ENCODE data around the gene FNBP1. TPM values are rescaled to one million over a fixed set of nuclear protein-coding genes. Genes with fewer than 3 reads are reported as not detected.

The FNBP1 gene
- polyA plus RNA-seq, 1 of the 3 experiments (the other 2 are of a cell fraction): 11.0 TPM

DNA sequence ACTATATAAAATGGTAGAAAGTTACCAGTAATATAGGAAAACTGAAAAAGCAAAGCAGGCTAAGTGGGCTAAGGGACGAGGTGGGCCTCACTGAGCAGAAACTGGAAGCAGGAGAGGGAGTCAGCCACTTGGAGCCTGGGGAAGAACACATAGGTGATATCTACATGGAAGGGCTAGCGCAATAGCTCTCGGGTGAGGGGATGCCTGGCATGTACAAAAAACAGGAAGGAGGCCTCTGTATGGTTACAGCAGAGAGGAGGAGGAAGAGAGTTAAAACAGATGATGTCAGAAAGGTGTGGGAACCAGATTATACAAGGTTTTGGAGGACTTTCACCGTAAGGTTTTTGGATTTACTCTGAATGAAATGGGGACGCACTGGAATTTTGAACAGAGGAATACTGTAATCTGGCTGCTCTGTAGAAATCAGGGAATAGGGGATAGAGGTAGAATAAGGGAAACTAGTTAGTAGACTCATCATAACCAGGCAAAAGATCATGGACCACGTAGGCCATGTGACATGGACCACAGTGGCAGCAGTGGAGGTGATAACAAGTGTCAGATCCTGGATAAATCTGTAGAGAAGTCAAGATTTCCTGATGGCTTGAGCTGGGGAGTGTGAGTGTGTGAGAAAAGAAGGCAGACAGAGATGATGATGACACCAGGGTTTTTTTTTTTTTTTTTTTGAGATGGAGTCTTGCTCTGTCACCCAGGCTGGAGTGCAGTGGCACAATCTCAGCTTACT lies 52.5 kb downstream of the FNBP1 start:
- H3K9me2 ChIP-seq: no peaks in the 10 kb centered on the region
- peak overlapping the region; percentile 43 to 96; a peak in 3 of 4 replicates for H3K27ac ChIP-seq (ENCODE audit: low read depth in 2 of 2, low read length in 1 of 2)
- no peaks in the 10 kb centered on the region for H4K20me1 ChIP-seq (ENCODE audit: insufficient read depth)
- TF ChIP-seq MXI1 (IDR thresholded peaks at IDR 0.05; ENCODE audit: low read depth, low read length) (no peak), SMC3 (IDR thresholded peaks at IDR 0.05; ENCODE audit: low read depth, low read length) (no peak), IRF3 (IDR thresholded peaks at IDR 0.05; ENCODE audit: low read depth, low read length) (no peak), EZH2phosphoT487 (IDR thresholded peaks at IDR 0.05; ENCODE audit: borderline replicate concordance, low read depth) (no peak), CHD2 (IDR thresholded peaks at IDR 0.05; ENCODE audit: low read length, partially characterized antibody) (no peak), JUND (IDR thresholded peaks at IDR 0.05) (no peak), RFX5 (IDR thresholded peaks at IDR 0.05; ENCODE audit: low read length) (no peak), FOXJ3 (CRISPR knock-in tag; IDR thresholded peaks at IDR 0.05) (no peak), GATA2 (CRISPR knock-in tag; IDR thresholded peaks at IDR 0.05) (no peak), RXRA (IDR thresholded peaks at IDR 0.05; ENCODE audit: borderline replicate concordance, low read depth) (no peak)
- TF ChIP-seq, protein P1, sequence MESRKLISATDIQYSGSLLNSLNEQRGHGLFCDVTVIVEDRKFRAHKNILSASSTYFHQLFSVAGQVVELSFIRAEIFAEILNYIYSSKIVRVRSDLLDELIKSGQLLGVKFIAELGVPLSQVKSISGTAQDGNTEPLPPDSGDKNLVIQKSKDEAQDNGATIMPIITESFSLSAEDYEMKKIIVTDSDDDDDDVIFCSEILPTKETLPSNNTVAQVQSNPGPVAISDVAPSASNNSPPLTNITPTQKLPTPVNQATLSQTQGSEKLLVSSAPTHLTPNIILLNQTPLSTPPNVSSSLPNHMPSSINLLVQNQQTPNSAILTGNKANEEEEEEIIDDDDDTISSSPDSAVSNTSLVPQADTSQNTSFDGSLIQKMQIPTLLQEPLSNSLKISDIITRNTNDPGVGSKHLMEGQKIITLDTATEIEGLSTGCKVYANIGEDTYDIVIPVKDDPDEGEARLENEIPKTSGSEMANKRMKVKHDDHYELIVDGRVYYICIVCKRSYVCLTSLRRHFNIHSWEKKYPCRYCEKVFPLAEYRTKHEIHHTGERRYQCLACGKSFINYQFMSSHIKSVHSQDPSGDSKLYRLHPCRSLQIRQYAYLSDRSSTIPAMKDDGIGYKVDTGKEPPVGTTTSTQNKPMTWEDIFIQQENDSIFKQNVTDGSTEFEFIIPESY (IDR thresholded peaks at IDR 0.05; ENCODE audit: borderline replicate concordance, low read depth): no peak
- no peaks in the 10 kb centered on the region for H3K9me3 ChIP-seq
- H3K36me3 ChIP-seq (replicated peaks in 1 of 2; ENCODE audit: control insufficient read depth in 1 of 2, insufficient read depth in 2 of 2, low read length in 1 of 2): no peaks in the 10 kb centered on the region
- peaks cover 30% of the 10 kb centered on the region for H3F3A ChIP-seq (replicated peaks; ENCODE audit: insufficient read depth)
- WGBS (ENCODE audit: low lambda C conversion rate): 80% methylated on average over 6 of the region's 6 CpGs
- no peak overlapping the region for H3K4me2 ChIP-seq
- H3K4me3 ChIP-seq (ENCODE audit: low read depth in 2 of 2, low read length in 1 of 2): no peak overlapping the region
- no peak for DNase-seq
- POLR2A ChIA-PET: no interaction called here
- no peak overlapping the region for H3K9ac ChIP-seq
- H3K4me1 ChIP-seq (ENCODE audit: control insufficient read depth in 1 of 2, insufficient read depth in 2 of 2, low read depth in 1 of 2, low read length in 1 of 2): peaks cover 2 to 25% of the 10 kb centered on the region in 2 experiments; a peak in 2 of 4 replicates
- CTCF ChIA-PET: interaction anchor here (0.6 to 0.9 kb wide), 2 partner anchors 11 to 252 kb away, joined by 3 read pairs; no protein-coding TSS in a partner anchor
- no peaks in the 10 kb centered on the region for H3K27me3 ChIP-seq (ENCODE audit: insufficient read depth)
- no peak overlapping the region for H2AFZ ChIP-seq (ENCODE audit: low read depth)
- H3K79me2 ChIP-seq (ENCODE audit: insufficient read depth): peaks cover 17% of the 10 kb centered on the region; the same call in 1 of the 2 replicates

DNA sequence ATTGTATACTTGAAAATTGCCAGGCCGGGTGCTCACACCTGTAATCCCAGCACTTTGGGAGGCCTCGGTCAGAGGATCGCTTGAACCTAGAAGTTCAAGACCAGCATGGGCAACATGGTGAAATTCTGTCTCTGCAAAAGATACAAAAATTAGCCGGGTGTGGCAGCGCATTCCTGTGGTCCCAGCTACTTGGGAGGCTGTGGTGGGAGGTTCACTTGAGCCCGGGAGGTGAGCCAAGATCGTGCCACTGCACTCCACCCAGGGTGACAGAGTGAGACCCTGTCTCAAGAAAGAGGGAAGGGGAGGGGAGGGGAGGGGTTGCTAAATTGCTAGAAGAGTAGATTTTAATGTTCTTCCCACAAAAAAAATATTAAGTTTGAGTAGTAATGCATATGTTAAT lies 53.2 kb downstream of the FNBP1 start:
- Histone ChIP-seq H3K4me3 (ENCODE audit: low read depth in 2 of 2, low read length in 1 of 2) (no peak overlapping the region), H3K79me2 (ENCODE audit: insufficient read depth) (peaks cover 22% of the 10 kb centered on the region; the same call in 1 of the 2 replicates), H3K27ac (ENCODE audit: low read depth in 2 of 2, low read length in 1 of 2) (peak overlapping the region; percentile 4 to 36; a peak in 2 of 4 replicates), H3F3A (replicated peaks; ENCODE audit: insufficient read depth) (peaks cover 23% of the 10 kb centered on the region), H4K20me1 (ENCODE audit: insufficient read depth) (no peaks in the 10 kb centered on the region), H3K4me2 (no peak overlapping the region), H3K27me3 (ENCODE audit: insufficient read depth) (no peaks in the 10 kb centered on the region), H3K9me3 (no peaks in the 10 kb centered on the region), H3K36me3 (replicated peaks in 1 of 2; ENCODE audit: control insufficient read depth in 1 of 2, insufficient read depth in 2 of 2, low read length in 1 of 2) (no peaks in the 10 kb centered on the region), H3K9ac (no peak overlapping the region), H3K4me1 (ENCODE audit: control insufficient read depth in 1 of 2, insufficient read depth in 2 of 2, low read depth in 1 of 2, low read length in 1 of 2) (peaks cover 2 to 18% of the 10 kb centered on the region in 2 experiments; a peak in 2 of 4 replicates), H3K9me2 (no peaks in the 10 kb centered on the region), H2AFZ (ENCODE audit: low read depth) (no peak overlapping the region)
- CTCF ChIA-PET: no interaction called here
- POLR2A ChIA-PET: no interaction called here
- no peak for DNase-seq
- TF ChIP-seq, protein P2, sequence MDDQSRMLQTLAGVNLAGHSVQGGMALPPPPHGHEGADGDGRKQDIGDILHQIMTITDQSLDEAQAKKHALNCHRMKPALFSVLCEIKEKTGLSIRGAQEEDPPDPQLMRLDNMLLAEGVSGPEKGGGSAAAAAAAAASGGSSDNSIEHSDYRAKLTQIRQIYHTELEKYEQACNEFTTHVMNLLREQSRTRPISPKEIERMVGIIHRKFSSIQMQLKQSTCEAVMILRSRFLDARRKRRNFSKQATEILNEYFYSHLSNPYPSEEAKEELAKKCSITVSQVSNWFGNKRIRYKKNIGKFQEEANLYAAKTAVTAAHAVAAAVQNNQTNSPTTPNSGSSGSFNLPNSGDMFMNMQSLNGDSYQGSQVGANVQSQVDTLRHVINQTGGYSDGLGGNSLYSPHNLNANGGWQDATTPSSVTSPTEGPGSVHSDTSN (IDR thresholded peaks at IDR 0.05): peak; percentile 19; the same call in 1 of the 2 replicates
- TF ChIP-seq IRF3 (IDR thresholded peaks at IDR 0.05; ENCODE audit: low read depth, low read length): no peak
- TF ChIP-seq NFIC (IDR thresholded peaks at IDR 0.05; ENCODE audit: borderline replicate concordance): peak; percentile 55
- peak; percentile 36; the same call in 1 of the 2 replicates for TF ChIP-seq TCF12 (IDR thresholded peaks at IDR 0.05)
- no peak for TF ChIP-seq NRF1 (IDR thresholded peaks at IDR 0.05; ENCODE audit: low read depth, low read length)
- no peak for TF ChIP-seq GABPA (IDR thresholded peaks at IDR 0.05; ENCODE audit: low read depth)
- WGBS (ENCODE audit: low lambda C conversion rate): 70% methylated on average over 7 of the region's 7 CpGs
